H1 (cell line): ENCODE data around the gene LIMA1. TPM values are rescaled to one million over a fixed set of nuclear protein-coding genes. Genes with fewer than 3 reads are reported as not detected.
"Not testable (repeated sequence)": the region's sequence is repeated elsewhere in the genome, so short reads cannot be mapped to it uniquely, and the experiment has no call there.

Experiments used
- CTCF ChIA-PET: fragments of 300-600 bp; sonication (Branson Sonifier 250); formaldehyde crosslinking; loops from one replicate; lab custom pipeline; 2021; ENCODE audit not compliant: partially characterized antibody; lab: Charles Lee
- POLR2A ChIA-PET: fragments of 300-600 bp; sonication (Branson Sonifier 250); formaldehyde crosslinking; loops from one replicate; lab custom pipeline; 2021; ENCODE audit warnings: inconsistent platforms; ENCODE audit not compliant: partially characterized antibody; lab: Charles Lee
- DNase-seq, 2 experiments: peaks; one replicate each; pipeline versions ENCODE4 v3.0.0 to v3.0.0-alpha.2; 2010 to 2022; ENCODE audit warnings: low spot score in 2 of 2, low read depth in 1 of 2, mixed read lengths in 1 of 2
- FAIRE-seq: peaks from 2 replicates; lab custom pipeline; 2011; peaks lifted over from hg19 to GRCh38; lab: Jason Lieb, UNC
- H2AFZ ChIP-seq: 2 replicates; pipeline ENCODE4 v1.8.1; 2012; ENCODE audit warnings: low read length, inconsistent platforms
- H2AK5ac ChIP-seq: 2 replicates; pipeline ENCODE4 v1.6.1; 2013; ENCODE audit warnings: low read depth, low read length
- H2BK120ac ChIP-seq: replicated peaks from 2 replicates; pipeline ENCODE3; 2013; ENCODE audit warnings: low read depth, low read length, inconsistent platforms
- H2BK12ac ChIP-seq: 2 replicates; pipeline ENCODE4 v1.6.1; 2013; ENCODE audit warnings: low read depth, low read length
- H2BK15ac ChIP-seq: 2 replicates; pipeline ENCODE4 v1.6.1; 2013; ENCODE audit warnings: low read length
- H2BK20ac ChIP-seq: 2 replicates; pipeline ENCODE4 v1.6.1; 2013; ENCODE audit warnings: low read length
- H2BK5ac ChIP-seq: 2 replicates; pipeline ENCODE4 v1.6.1; 2013; ENCODE audit warnings: low read depth, low read length
- H3K14ac ChIP-seq: 2 replicates; pipeline ENCODE4 v1.6.1; 2013; ENCODE audit warnings: inconsistent platforms; ENCODE audit not compliant: insufficient read length
- H3K18ac ChIP-seq: 2 replicates; pipeline ENCODE4 v1.6.1; 2013; ENCODE audit warnings: low read length; ENCODE audit errors: extremely low read depth
- H3K23ac ChIP-seq: 2 replicates; pipeline ENCODE4 v1.6.1; 2013; ENCODE audit warnings: inconsistent platforms; ENCODE audit not compliant: insufficient read length
- H3K23me2 ChIP-seq: 2 replicates; pipeline ENCODE4 v1.6.1; 2013; ENCODE audit warnings: low read depth, low read length
- H3K27ac ChIP-seq: 2 replicates; pipeline ENCODE4 v1.6.1; 2011; ENCODE audit warnings: low read depth, low read length, inconsistent platforms
- H3K27me3 ChIP-seq, 4 experiments: replicated peaks in 1 of 4; 1 replicate in 1 of 4; 2 replicates in 3 of 4; pipeline versions ENCODE4 v1.6.1 to v1.8.1; 2011 to 2013; ENCODE audit warnings: low read length in 3 of 4, mild to moderate bottlenecking in 3 of 4, inconsistent platforms in 2 of 4, mixed read lengths in 2 of 4, moderate library complexity in 1 of 4; ENCODE audit not compliant: control insufficient read depth in 3 of 4, insufficient read depth in 3 of 4; ENCODE audit errors: extremely low read depth in 1 of 4
- H3K36me3 ChIP-seq, 4 experiments: 2 replicates each; pipeline versions ENCODE4 v1.6.1 to v1.8.1; 2011 to 2013; ENCODE audit warnings: mild to moderate bottlenecking in 4 of 4, low read length in 3 of 4, moderate library complexity in 2 of 4, control low read depth in 1 of 4, inconsistent platforms in 1 of 4; ENCODE audit not compliant: insufficient read depth in 4 of 4, control insufficient read depth in 2 of 4
- H3K4ac ChIP-seq: replicated peaks from 2 replicates; pipeline ENCODE3; 2013; ENCODE audit warnings: low read length, low read depth, mixed read lengths, inconsistent platforms; ENCODE audit not compliant: insufficient read length
- H3K4me1 ChIP-seq, 4 experiments: replicated peaks in 1 of 4; 1 replicate in 1 of 4; 2 replicates in 3 of 4; pipeline versions ENCODE4 v1.6.1 to v1.8.1; 2011 to 2013; ENCODE audit warnings: low read length in 3 of 4, inconsistent platforms in 2 of 4, mixed read lengths in 1 of 4; ENCODE audit not compliant: insufficient read depth in 4 of 4, control insufficient read depth in 3 of 4
- H3K4me2 ChIP-seq, 2 experiments: 2 replicates each; pipeline versions ENCODE4 v1.6.1 to v1.8.1; 2011 to 2013; ENCODE audit warnings: low read depth in 2 of 2, low read length in 2 of 2, control low read depth in 1 of 2, inconsistent platforms in 1 of 2, mild to moderate bottlenecking in 1 of 2; ENCODE audit not compliant: insufficient read depth in 1 of 2
- H3K4me3 ChIP-seq, 4 experiments: fragments of 200-600, 300-600 bp in 1 of 4; sonication (generic), shearing (Covaris generic), sonication (Bioruptor Twin) in 1 of 4; 2 replicates each; pipeline versions ENCODE4 v1.5.1 to v1.8.1; 2011 to 2016; ENCODE audit warnings: low read length in 4 of 4, low read depth in 3 of 4, control low read depth in 2 of 4, inconsistent platforms in 2 of 4, mild to moderate bottlenecking in 2 of 4, mixed read lengths in 1 of 4, moderate library complexity in 1 of 4; ENCODE audit not compliant: insufficient read depth in 2 of 4; ENCODE audit errors: extremely low read depth in 1 of 4
- H3K56ac ChIP-seq: replicated peaks from 2 replicates; pipeline ENCODE3; 2013; ENCODE audit warnings: low read depth, mild to moderate bottlenecking, mixed read lengths, low read length, inconsistent platforms; ENCODE audit not compliant: insufficient read length
- H3K79me1 ChIP-seq: 2 replicates; pipeline ENCODE4 v1.6.1; 2013; ENCODE audit warnings: low read depth, low read length, control low read depth
- H3K79me2 ChIP-seq, 2 experiments: 2 replicates each; pipeline versions ENCODE4 v1.6.1 to v1.8.1; 2012 to 2013; ENCODE audit warnings: low read length in 2 of 2, mild to moderate bottlenecking in 2 of 2, inconsistent platforms in 1 of 2; ENCODE audit not compliant: insufficient read depth in 2 of 2, control insufficient read depth in 1 of 2
- H3K9ac ChIP-seq, 4 experiments: replicated peaks in 1 of 4; 1 replicate in 1 of 4; 2 replicates in 3 of 4; pipeline versions ENCODE4 v1.6.1 to v1.8.1; 2011 to 2013; ENCODE audit warnings: low read depth in 3 of 4, low read length in 3 of 4, control low read depth in 2 of 4, mild to moderate bottlenecking in 2 of 4, moderate library complexity in 2 of 4, inconsistent platforms in 1 of 4; ENCODE audit errors: extremely low read depth in 1 of 4
- H3K9me3 ChIP-seq, 2 experiments: 2 replicates each; pipeline versions ENCODE4 v1.6.1 to v1.8.1; 2012 to 2013; ENCODE audit warnings: mild to moderate bottlenecking in 2 of 2, moderate library complexity in 2 of 2, control low read depth in 1 of 2, inconsistent platforms in 1 of 2, low read depth in 1 of 2, low read length in 1 of 2, mixed read lengths in 1 of 2; ENCODE audit not compliant: insufficient read depth in 2 of 2
- H4K20me1 ChIP-seq, 2 experiments: replicated peaks in 1 of 2; 2 replicates each; pipeline versions ENCODE3 to v1.8.1; 2011 to 2013; ENCODE audit warnings: inconsistent platforms in 2 of 2, low read length in 2 of 2, mild to moderate bottlenecking in 1 of 2; ENCODE audit not compliant: insufficient read depth in 2 of 2, control insufficient read depth in 1 of 2
- H4K5ac ChIP-seq: 2 replicates; pipeline ENCODE4 v1.6.1; 2013; ENCODE audit warnings: low read length, low read depth, mixed read lengths, inconsistent platforms; ENCODE audit not compliant: insufficient read length
- H4K8ac ChIP-seq: 2 replicates; pipeline ENCODE4 v1.8.0; 2013; ENCODE audit warnings: mild to moderate bottlenecking, moderate library complexity, low read length, inconsistent platforms; ENCODE audit not compliant: insufficient read depth; ENCODE audit errors: extremely low read depth
- H4K91ac ChIP-seq: replicated peaks from 2 replicates; pipeline ENCODE3; 2013; ENCODE audit warnings: low read length, mixed read lengths, inconsistent platforms; ENCODE audit not compliant: insufficient read length
- BRCA1 ChIP-seq: IDR thresholded peaks from 2 replicates; pipeline ENCODE4 v1.6.1; 2012; ENCODE audit warnings: low read depth, low read length, improper control_type of control experiment
- CBX8 ChIP-seq: fragments of 300-800, 300-1000 bp; sonication (generic); IDR thresholded peaks from 2 replicates; pipeline ENCODE4 v1.7.1; 2016; ENCODE audit warnings: low read depth, low read length, borderline replicate concordance
- CHD1 ChIP-seq: IDR thresholded peaks from 2 replicates; pipeline ENCODE4 v1.6.1; 2012; ENCODE audit warnings: low read depth, low read length, improper control_type of control experiment
- EZH2 ChIP-seq: fragments of 200-600 bp; sonication (generic); IDR thresholded peaks from 2 replicates; pipeline ENCODE4 v1.7.1; 2012; ENCODE audit warnings: low read depth, mild to moderate bottlenecking, moderate library complexity, low read length, inconsistent platforms; ENCODE audit not compliant: severe bottlenecking
- NANOG ChIP-seq: IDR thresholded peaks from 2 replicates; pipeline ENCODE4 v1.6.1; 2011; ENCODE audit warnings: low read length, low read depth, mild to moderate bottlenecking, inconsistent platforms; ENCODE audit not compliant: insufficient read depth, poor library complexity, severe bottlenecking
- POU5F1 ChIP-seq: IDR thresholded peaks from 2 replicates; pipeline ENCODE4 v1.6.1; 2011; ENCODE audit warnings: low read depth, mild to moderate bottlenecking, low read length, moderate library complexity
- TBP ChIP-seq: IDR thresholded peaks from 2 replicates; pipeline ENCODE4 v1.6.1; 2011; ENCODE audit warnings: low read depth, low read length, improper control_type of control experiment
- WGBS, 2 experiments: shearing (Covaris generic) in 1 of 2; methylation state at CpG; one replicate each; pipeline versions ENCODE4 v1.1.6 to v1.1.7; 2013 to 2015; ENCODE audit warnings: low lambda C conversion rate in 2 of 2, mixed read lengths in 2 of 2, inconsistent platforms in 1 of 2, low coverage in 1 of 2, missing lambda C conversion rate in 1 of 2; ENCODE audit not compliant: insufficient replicate concordance in 2 of 2, insufficient coverage in 1 of 2, insufficient read length in 1 of 2; ENCODE audit errors: extremely low coverage in 1 of 2, missing lambda C conversion rate in 1 of 2; 5-methylcytosine and 5-hydroxymethylcytosine counted together
- polyA plus RNA-seq, 7 experiments: library from polyadenylated mRNA; depleted of rRNA in 3 of 7; stranded (reverse) in 5 of 7; unstranded in 2 of 7; fragments of >200 nt in 5 of 7; fragments of 200-250 nt in 2 of 7; gene quantifications; 1 replicate in 5 of 7; 2 replicates in 1 of 7; 4 replicates in 1 of 7; pipeline versions ENCODE4 v1.2.1 to v1.2.3, GENCODE V29; 2011 to 2013; ENCODE audit warnings: missing spikeins in 2 of 7, mixed read lengths in 2 of 7
- total RNA-seq: library from RNA; stranded (reverse); fragmentation: NEBNext Ultra II Directional; extraction: Animal tissue kit (Norgen Biotek cat#: 25700); gene quantifications from 2 replicates; pipeline ENCODE4 v1.2.1, GENCODE V29; 2021

LIMA1 gene
- total and polyA plus RNA-seq, 2 of the 8 experiments (the other 6 are each of a cell fraction or from before 2014, with no cell fraction given): 12.7 to 47.6 TPM

DNA sequence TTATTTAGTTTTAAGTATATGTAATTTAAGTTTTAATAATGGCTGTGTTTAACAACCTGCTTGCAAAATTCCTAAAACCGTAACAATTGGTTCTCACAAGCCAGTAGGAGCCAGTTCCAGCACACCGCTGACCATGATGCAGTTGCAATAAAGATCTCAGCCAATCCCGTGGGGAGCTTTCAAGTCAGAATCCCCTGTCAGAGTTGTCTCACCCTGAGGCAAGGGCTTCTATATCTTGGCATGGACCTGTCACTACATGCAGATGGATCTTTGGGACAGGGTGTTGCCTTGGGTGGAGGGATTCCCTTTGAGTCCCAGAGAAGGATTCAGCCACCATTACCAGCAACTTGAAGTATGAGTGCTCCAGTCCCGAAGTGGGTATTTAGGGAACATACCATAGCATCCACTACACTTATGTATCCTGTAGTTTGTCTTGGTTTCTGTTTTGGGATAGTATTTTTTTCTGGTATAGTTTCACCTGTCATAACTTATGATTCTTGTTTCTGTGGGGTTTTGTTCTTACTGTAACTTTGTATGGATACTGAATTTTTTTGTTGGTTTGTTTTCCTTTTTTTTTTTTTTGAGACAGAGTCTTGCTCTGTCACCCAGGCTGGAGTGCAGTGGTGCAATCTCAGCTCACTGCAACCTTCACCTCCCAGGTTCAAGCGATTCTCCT is 30.1 kb upstream of the LIMA1 start (continued):
- TF ChIP-seq BRCA1 (no peak), NANOG (no peak), CHD1 (no peak), TBP (no peak), POU5F1 (no peak), CBX8 (no peak), EZH2 (no peak)

DNA sequence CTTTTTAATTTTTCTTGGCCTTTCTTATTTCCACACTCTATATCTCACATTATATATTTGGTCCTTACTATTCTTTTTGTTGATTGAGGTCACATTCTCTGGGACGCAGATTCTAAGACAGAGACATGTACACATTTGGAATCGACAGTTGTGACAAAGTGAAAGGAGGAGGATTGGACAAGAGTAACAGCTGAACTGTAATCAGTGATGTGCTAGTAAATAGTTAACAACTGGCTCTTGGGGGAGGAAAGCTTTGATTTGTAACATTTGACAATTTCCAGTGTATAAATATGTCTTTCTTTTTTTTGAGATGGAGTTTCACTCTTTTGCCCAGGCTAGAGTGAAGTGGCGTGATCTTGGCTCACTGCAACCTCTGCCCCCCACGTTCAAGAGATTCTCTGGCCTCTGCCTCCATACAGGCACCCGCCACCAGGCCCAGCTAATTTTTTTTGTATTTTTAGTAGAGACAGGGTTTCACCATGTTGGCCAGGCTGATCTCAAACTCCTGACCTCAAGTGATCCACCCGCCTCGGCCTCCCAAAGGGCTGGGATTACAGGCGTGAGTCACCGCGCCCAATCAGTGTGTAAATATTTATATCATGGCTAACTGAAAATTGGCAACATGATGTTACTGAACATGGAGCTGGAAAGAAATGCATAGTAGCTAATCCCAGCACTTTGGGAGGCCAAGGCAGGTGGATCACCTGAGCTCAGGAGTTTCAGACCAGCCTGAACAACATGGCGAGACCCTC is 28.7 kb upstream of the LIMA1 start:
- ChIA-PET POLR2A (interaction anchor here (1.6 kb wide), 1 partner anchor 179 kb away, joined by 3 read pairs; no protein-coding TSS in a partner anchor), CTCF (interaction anchor here (0.7 to 1.6 kb wide), 6 partner anchors 21 to 429 kb away, joined by 3 to 4 read pairs (median 3); no protein-coding TSS in a partner anchor)
- DNase-seq: peak in 1 of 2 experiments; percentile 7
- not testable (repeated sequence) for H4K8ac ChIP-seq, H2AFZ ChIP-seq, H3K27ac ChIP-seq, FAIRE-seq, H2AK5ac ChIP-seq, H3K23ac ChIP-seq, H3K27me3 ChIP-seq, H3K36me3 ChIP-seq, H3K9ac ChIP-seq, H2BK15ac ChIP-seq, H2BK20ac ChIP-seq, H3K4me2 ChIP-seq, H3K9me3 ChIP-seq, H3K4me3 ChIP-seq, H4K20me1 ChIP-seq, H3K23me2 ChIP-seq, H3K56ac ChIP-seq, H3K4me1 ChIP-seq, H3K18ac ChIP-seq, H2BK120ac ChIP-seq, H3K14ac ChIP-seq, H4K91ac ChIP-seq, H4K5ac ChIP-seq, H3K79me1 ChIP-seq, H2BK5ac ChIP-seq, H2BK12ac ChIP-seq, H3K4ac ChIP-seq, H3K79me2 ChIP-seq
- 94% methylated on average over 11 of the region's 11 CpGs; no CpG with 5 or more reads in 1 of the 2 experiments for WGBS, 2 experiments
